HPDE6-E6E7 (cell line): ENCODE results near the gene TPBG.
"Not testable (repeated sequence)": the region's sequence is repeated elsewhere in the genome, so short reads cannot be mapped to it uniquely, and the experiment has no call there.

Source experiments
- DNase-seq: peaks from one replicate; pipeline ENCODE4 v3.0.0; 2011; ENCODE audit warnings: missing footprints; ENCODE audit errors: extremely low spot score

TPBG gene

GRCh38 chr6:82374516-82374915, 10.9 kb downstream of the TPBG start:
- DNase-seq: no peak

DNA sequence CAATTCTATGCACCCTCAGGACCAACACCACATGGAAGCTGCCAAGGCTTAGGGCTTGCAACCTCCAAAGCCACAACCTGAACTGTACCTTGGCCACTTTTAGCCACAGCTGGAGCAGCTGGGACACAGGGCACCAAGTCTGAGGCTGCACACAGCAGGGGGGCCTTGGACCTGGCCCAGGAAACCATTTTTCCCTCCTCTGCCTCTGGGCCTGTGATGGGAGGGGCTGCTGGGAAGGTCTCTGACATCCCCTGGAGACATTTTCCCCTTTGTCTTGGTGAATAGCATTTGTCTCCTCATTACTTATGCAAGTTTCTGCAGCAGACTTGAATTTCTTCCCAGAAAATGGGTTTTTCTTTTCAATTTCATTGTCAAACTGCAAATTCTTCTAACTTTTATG, 13.0 kb downstream of the TPBG start:
- no peak for DNase-seq

- DNase-seq: no peak
Measured at GRCh38 chr6:82380566-82381185, 17.1 kb downstream of the TPBG start.

GRCh38 chr6:82381278-82381677, 17.7 kb downstream of the TPBG start:
- DNase-seq: no peak

GRCh38 chr6:82385102-82385501, 21.5 kb downstream of the TPBG start:
- no peak for DNase-seq

DNA sequence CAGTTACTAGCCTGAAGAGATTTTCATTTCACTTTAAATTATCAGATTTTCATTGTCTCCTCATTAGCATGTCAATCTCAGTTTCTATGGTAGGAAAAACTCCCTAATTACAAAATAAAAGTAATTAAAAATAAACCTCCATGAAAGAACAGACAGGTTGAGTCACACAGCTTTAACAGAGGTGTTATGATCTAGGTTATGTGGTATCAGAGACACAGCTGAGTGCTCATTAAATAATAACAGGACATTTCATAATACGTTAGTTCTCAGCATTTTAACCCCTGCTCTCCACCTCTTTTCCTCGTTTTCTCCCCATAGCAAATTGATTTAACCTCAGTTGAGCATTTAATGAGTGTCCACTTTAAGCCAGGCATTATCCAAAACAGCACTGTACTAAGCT, 21.9 kb downstream of the TPBG start:
- no peak for DNase-seq

DNA sequence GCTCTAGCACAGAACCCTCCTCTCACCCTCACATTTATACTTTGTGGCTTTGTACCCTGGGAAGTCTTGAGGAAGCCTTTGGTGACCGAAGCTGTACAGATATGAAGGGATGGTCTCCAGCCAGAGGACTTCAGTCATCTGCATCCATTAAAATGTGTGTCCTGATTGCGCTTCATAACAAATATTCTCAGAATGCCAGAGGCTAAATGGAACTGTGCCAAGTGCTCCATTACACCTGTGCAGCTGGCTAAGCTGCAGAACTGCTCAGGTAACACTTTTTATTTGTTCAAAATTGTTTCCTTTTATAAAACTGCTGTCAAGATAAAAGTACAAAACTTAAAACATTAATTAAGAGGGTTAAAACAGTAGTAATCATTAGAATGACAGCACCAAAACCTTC, 22.3 kb downstream of the TPBG start:
- no peak for DNase-seq

DNA sequence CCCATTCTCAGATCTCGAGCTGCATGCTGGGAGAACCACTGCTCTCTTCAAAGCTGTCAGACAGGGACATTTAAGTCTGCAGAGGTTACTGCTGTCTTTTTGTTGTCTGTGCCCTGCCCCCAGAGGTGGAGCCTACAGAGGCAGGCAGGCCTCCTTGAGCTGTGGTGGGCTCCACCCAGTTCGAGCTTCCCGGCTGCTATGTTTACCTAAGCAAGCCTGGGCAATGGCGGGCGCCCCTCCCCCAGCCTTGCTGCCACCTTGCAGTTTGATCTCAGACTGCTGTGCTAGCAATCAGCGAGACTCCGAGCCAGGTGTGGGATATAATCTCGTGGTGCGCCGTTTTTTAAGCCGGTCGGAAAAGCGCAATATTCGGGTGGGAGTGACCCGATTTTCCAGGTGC, 31.2 kb downstream of the TPBG start:
- DNase-seq: not testable (repeated sequence)

DNA sequence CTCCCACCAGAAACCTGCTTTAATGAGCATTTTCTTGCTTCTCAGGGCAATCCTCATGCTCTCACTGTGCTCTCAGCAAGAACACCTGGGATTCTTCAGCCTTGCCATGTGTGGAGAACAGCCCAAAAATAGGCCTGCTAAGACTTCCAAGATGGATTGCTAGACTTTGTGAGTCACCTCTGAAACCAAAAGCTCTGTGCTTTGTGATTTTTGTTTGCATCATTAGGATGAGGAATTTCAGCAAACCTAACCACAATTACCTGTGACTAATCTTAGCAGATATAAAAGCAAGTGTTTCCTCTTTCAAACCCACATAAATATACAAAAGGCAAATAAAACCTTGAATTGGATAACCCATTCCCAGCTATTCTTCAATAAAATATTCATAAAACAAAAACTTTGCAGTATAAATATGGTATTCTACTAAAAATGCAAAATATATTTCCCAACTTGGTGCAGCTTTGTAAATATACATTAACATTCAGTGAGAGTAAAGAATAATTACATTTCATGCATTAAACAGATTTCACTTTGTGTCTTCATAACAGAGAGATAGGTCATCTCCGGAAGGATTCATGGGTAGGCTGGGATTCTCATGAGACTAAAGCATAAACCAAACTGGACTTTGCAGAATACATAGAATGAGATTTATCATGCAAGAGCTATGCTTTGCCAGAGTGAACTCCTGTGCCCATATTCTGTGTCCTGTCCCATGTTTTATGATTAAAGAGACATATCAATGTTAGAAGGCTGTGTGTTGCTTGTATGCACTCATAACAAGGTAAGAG, 33.5 kb downstream of the TPBG start:
- DNase-seq: peak; percentile 83

DNA sequence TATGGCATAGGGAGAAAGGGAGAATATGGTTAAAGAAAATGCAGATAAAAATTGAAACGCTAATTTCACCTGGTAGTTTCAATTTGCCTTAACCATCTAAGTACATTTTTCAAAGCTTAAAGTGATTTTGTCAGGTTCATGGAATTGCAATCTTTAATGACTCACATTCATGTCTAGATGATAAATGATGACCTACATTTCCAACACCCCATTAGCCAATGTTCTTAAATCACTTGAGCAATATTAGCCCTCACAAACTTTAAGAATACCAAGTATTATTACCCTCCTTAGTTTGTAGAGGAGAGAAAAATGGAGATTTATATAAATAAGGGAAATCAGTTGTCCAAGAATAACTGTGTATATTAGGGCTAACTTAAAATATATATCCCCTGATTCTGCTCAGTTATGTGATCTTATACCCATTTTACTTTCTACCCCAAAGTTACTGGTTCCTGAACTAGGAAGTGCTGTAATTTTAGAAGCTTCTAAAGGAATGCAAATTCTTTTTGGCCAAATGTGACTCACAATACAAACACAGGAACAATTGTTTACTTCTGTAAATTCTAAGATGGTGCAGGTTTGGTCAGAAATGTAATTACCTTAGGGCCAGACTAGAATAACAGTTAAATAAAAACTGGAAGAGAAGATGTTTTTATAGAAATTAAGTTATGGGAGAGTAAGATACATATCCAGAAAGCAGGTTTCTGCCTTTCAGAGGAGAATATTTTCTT, 34.5 kb downstream of the TPBG start:
- peak; percentile 32 for DNase-seq

GRCh38 chr6:82408952-82409431, 45.4 kb downstream of the TPBG start:
- peak; percentile 72 for DNase-seq

DNA sequence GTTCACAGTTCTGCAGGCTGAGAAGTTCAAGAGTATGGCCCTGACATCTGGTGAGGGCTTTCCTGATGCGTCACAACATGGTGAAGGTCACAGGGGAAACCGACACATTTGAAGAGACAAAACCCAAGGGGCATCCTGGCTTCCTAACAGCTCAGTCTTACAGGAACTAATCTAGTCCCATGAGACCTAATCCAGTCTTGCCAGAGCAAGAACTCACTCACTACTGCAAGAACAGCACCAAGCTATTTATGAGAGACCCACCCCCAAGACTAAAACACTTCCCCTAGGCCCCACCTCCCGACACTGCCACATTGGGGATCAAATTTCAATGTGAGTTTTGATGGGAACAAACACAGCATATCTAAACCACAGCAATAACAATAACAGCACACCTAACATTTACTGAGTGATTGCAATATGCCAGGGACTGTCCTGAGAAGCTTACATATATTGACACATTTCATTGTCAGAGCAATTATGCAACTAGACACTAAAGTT, 46.6 kb downstream of the TPBG start:
- DNase-seq: no peak

- no peak for DNase-seq
Measured at GRCh38 chr6:82413868-82414267, 50.3 kb downstream of the TPBG start.

GRCh38 chr6:82415820-82416219, 52.2 kb downstream of the TPBG start:
- no peak for DNase-seq

DNA sequence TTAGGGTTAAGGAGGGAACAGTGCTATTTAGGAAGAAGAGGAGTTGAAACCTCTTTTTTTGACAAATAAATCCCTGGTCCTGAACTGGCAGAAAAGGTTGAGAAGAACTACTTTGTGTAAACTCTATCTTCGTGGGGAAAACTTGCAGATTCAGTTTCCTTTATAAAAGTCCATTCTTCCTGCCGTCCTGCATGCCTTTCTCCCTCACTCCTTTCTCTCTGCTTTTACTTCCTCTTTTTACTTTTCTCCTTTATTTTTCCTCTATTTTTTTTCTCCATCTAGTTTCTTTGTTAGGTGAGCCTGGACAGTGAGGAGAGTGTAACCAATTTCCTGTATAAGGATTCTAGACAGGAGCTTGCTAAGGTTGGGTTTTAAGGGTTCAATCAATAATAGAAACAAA, 52.7 kb downstream of the TPBG start:
- DNase-seq: no peak
